Neural cell (in vitro differentiated cells): Measurements from ENCODE around the gene TMEM219.

Experiments used
- EP300 ChIP-seq: fragments of 450-650 bp; conservative IDR thresholded peaks from 2 replicates; pipeline ENCODE4 v1.6.1; 2014; ENCODE audit warnings: antibody characterized with exemption, mild to moderate bottlenecking, moderate library complexity; ENCODE audit not compliant: poor library complexity, severe bottlenecking
- EZH2 ChIP-seq: fragments of 200-600, 300-800 bp; shearing (Covaris generic), sonication (generic); IDR thresholded peaks from 2 replicates; pipeline ENCODE4 v1.6.1; 2014; ENCODE audit warnings: antibody characterized with exemption, low read length, borderline replicate concordance, mild to moderate bottlenecking; ENCODE audit not compliant: insufficient read depth, poor library complexity, severe bottlenecking
- POLR2AphosphoS5 ChIP-seq: IDR thresholded peaks from 2 replicates; pipeline ENCODE4 v1.6.1; 2012
- RAD21 ChIP-seq: fragments of 450-650 bp; conservative IDR thresholded peaks from 2 replicates; pipeline ENCODE4 v1.6.1; 2014; ENCODE audit warnings: antibody characterized with exemption, mild to moderate bottlenecking, moderate library complexity
- TAF1 ChIP-seq: IDR thresholded peaks from 2 replicates; pipeline ENCODE4 v1.6.1; 2012; ENCODE audit warnings: low read depth
- TF ChIP-seq, protein P1 (sequence below): fragments of 450-650 bp; IDR thresholded peaks from 2 replicates; pipeline ENCODE4 v1.5.1; 2014; ENCODE audit warnings: antibody characterized with exemption, mild to moderate bottlenecking, moderate library complexity; ENCODE audit not compliant: poor library complexity, severe bottlenecking
- TF ChIP-seq, protein P2 (sequence below): IDR thresholded peaks from 2 replicates; pipeline ENCODE4 v1.6.1; 2012; ENCODE audit warnings: borderline replicate concordance

DNA sequence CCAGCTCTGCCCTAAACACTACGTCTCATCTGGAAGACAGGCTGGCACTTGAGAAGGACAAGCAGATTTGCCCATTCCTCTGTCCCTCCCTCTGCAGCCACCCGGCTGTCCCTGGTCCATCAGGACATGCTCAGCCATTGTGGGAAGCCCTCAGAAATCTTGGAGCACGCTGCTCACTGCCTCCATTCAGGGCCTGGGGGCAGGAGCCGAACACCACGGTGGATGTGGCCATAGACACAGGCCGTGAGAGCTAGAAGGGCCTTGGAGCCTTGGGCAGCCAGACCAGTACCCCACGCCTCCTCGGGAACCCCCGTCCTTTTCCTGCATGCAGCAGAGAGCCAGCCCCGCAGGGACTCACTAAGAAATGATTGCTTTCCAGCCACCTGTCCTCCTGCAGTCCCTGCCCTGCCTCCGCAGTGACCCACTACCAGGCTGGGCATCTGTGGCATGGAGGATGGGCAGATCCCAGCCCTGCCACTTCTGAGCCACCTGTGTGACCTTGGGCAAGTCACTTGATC is 45.6 kb downstream of the TMEM219 start:
- TF ChIP-seq, protein P1, sequence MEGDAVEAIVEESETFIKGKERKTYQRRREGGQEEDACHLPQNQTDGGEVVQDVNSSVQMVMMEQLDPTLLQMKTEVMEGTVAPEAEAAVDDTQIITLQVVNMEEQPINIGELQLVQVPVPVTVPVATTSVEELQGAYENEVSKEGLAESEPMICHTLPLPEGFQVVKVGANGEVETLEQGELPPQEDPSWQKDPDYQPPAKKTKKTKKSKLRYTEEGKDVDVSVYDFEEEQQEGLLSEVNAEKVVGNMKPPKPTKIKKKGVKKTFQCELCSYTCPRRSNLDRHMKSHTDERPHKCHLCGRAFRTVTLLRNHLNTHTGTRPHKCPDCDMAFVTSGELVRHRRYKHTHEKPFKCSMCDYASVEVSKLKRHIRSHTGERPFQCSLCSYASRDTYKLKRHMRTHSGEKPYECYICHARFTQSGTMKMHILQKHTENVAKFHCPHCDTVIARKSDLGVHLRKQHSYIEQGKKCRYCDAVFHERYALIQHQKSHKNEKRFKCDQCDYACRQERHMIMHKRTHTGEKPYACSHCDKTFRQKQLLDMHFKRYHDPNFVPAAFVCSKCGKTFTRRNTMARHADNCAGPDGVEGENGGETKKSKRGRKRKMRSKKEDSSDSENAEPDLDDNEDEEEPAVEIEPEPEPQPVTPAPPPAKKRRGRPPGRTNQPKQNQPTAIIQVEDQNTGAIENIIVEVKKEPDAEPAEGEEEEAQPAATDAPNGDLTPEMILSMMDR = no peak
- TF ChIP-seq, protein P2, sequence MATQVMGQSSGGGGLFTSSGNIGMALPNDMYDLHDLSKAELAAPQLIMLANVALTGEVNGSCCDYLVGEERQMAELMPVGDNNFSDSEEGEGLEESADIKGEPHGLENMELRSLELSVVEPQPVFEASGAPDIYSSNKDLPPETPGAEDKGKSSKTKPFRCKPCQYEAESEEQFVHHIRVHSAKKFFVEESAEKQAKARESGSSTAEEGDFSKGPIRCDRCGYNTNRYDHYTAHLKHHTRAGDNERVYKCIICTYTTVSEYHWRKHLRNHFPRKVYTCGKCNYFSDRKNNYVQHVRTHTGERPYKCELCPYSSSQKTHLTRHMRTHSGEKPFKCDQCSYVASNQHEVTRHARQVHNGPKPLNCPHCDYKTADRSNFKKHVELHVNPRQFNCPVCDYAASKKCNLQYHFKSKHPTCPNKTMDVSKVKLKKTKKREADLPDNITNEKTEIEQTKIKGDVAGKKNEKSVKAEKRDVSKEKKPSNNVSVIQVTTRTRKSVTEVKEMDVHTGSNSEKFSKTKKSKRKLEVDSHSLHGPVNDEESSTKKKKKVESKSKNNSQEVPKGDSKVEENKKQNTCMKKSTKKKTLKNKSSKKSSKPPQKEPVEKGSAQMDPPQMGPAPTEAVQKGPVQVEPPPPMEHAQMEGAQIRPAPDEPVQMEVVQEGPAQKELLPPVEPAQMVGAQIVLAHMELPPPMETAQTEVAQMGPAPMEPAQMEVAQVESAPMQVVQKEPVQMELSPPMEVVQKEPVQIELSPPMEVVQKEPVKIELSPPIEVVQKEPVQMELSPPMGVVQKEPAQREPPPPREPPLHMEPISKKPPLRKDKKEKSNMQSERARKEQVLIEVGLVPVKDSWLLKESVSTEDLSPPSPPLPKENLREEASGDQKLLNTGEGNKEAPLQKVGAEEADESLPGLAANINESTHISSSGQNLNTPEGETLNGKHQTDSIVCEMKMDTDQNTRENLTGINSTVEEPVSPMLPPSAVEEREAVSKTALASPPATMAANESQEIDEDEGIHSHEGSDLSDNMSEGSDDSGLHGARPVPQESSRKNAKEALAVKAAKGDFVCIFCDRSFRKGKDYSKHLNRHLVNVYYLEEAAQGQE = no peak
- TF ChIP-seq TAF1 = no peak
- no peak for TF ChIP-seq EZH2
- TF ChIP-seq POLR2AphosphoS5 = no peak
- TF ChIP-seq RAD21 = no peak
- no peak for TF ChIP-seq EP300
